Smooth muscle cell (in vitro differentiated cells): ENCODE results near the gene PLXNA2. TPM values are rescaled to one million over a fixed set of nuclear protein-coding genes. Genes with fewer than 3 reads are reported as not detected.

Experiments used
- DNase-seq: peaks from one replicate; lab custom pipeline; 2025; ENCODE audit not compliant: unreplicated experiment; lab: John Stamatoyannopoulos, UW
- H2AFZ ChIP-seq: fragments of 200-600 bp; sonication (generic); 2 replicates; pipeline ENCODE4 v1.6.0; 2016; ENCODE audit warnings: antibody characterized with exemption, low read depth, mild to moderate bottlenecking
- H3F3A ChIP-seq: fragments of 200-600 bp; sonication (generic); 2 replicates; pipeline ENCODE4 v1.6.0; 2017; ENCODE audit warnings: antibody characterized with exemption, low read depth
- H3K27ac ChIP-seq: fragments of 200-600 bp; sonication (generic); 2 replicates; pipeline ENCODE4 v1.5.1; 2016; ENCODE audit warnings: low read depth, mild to moderate bottlenecking
- H3K27me3 ChIP-seq: fragments of 200-600 bp; sonication (generic); 2 replicates; pipeline ENCODE4 v1.6.1; 2016; ENCODE audit warnings: low read depth, mild to moderate bottlenecking
- H3K36me3 ChIP-seq: fragments of 200-600 bp; sonication (generic); 2 replicates; pipeline ENCODE4 v1.5.1; 2016; ENCODE audit warnings: low read depth
- H3K4me1 ChIP-seq: fragments of 200-600 bp; sonication (generic); 2 replicates; pipeline ENCODE4 v1.5.1; 2016; ENCODE audit warnings: low read depth
- H3K4me2 ChIP-seq: fragments of 200-600 bp; sonication (generic); 2 replicates; pipeline ENCODE4 v1.6.0; 2016; ENCODE audit warnings: mild to moderate bottlenecking
- H3K4me3 ChIP-seq: fragments of 200-600 bp; sonication (generic); 2 replicates; pipeline ENCODE4 v1.5.1; 2016; ENCODE audit warnings: mild to moderate bottlenecking
- H3K79me2 ChIP-seq: fragments of 200-600 bp; sonication (generic); 2 replicates; pipeline ENCODE4 v1.6.0; 2016; ENCODE audit warnings: low read depth, mild to moderate bottlenecking
- H3K9ac ChIP-seq: fragments of 200-600 bp; sonication (generic); 2 replicates; pipeline ENCODE4 v1.6.0; 2016; ENCODE audit warnings: low read depth
- H3K9me3 ChIP-seq: fragments of 200-600 bp; sonication (generic); replicated peaks from 2 replicates; pipeline ENCODE4 v1.5.1; 2016; ENCODE audit warnings: low read depth
- H4K20me1 ChIP-seq: fragments of 200-600 bp; sonication (generic); 2 replicates; pipeline ENCODE4 v1.6.0; 2016; ENCODE audit warnings: low read depth
- WGBS: methylation state at CpG from one replicate; pipeline ENCODE4 v1.1.7; 2016; ENCODE audit warnings: low lambda C conversion rate; 5-methylcytosine and 5-hydroxymethylcytosine counted together
- polyA plus RNA-seq: library from polyadenylated mRNA; unstranded; fragments of >200 nt; fragmentation: Nextera tagmentation; extraction: Ambion mirVana; gene quantifications from 2 replicates; pipeline ENCODE4 v1.2.1, GENCODE V29; 2016
- total RNA-seq: library from RNA; depleted of rRNA; stranded (reverse); fragments of >200 nt; gene quantifications from 2 replicates; pipeline ENCODE4 v1.2.3, GENCODE V29; 2014
- TF ChIP-seq, protein P1 (sequence below): fragments of 200-600 bp; sonication (generic); IDR thresholded peaks from 2 replicates; pipeline ENCODE4 v1.5.1; 2017; ENCODE audit warnings: borderline replicate concordance, mild to moderate bottlenecking, antibody characterized with exemption; ENCODE audit not compliant: insufficient read depth, poor library complexity, severe bottlenecking

The PLXNA2 gene
- total and polyA plus RNA-seq, 2 experiments from 2014 or later, result 8.2 to 8.7 TPM

DNA sequence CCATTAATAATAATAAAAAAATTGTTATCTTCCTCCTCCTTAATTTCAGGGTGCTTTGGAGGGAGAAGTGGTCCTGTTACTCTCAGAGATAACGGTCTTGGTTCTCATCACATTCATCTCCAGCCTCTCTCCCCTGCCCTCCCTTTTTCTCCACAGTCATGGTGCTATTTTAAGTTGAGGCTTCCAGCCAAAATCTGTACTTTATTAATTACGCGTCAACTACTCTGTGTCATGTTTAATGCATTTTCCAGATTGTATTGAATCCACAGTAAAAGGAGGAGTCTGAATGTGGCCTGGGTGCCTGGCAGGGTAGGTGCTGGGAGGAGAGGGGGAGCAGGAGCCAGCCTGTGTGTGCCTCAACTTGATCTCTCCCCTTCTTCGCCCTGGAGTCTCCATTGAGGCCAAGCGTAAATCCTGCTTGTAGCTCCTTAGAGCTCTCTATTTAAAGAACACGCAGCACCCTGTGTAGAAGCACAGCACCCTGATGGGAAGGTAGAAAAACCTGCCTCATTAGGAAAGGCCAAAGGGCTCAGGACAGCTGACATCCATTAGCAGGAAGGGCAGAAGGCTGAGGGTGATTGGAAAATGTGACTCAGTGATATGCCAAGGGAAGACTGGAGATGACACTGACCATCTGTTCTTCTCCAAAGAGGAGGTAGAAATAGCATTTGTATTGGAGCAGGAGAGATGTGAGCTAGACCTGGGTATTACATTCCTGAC is 82.4 kb downstream of the PLXNA2 start:
- Histone ChIP-seq H2AFZ (no peak overlapping the region), H3F3A (peaks cover 3% of the 10 kb centered on the region), H3K36me3 (no peaks in the 10 kb centered on the region), H3K4me1 (peaks cover 40% of the 10 kb centered on the region), H3K9me3 (no peaks in the 10 kb centered on the region), H3K27ac (no peak overlapping the region), H3K27me3 (no peaks in the 10 kb centered on the region), H3K79me2 (no peaks in the 10 kb centered on the region), H4K20me1 (peaks cover 23% of the 10 kb centered on the region), H3K4me3 (no peak overlapping the region), H3K4me2 (no peak overlapping the region), H3K9ac (no peak overlapping the region)
- 65% methylated on average over 6 of the region's 6 CpGs for WGBS
- DNase-seq, result no peak
- TF ChIP-seq, protein P1, sequence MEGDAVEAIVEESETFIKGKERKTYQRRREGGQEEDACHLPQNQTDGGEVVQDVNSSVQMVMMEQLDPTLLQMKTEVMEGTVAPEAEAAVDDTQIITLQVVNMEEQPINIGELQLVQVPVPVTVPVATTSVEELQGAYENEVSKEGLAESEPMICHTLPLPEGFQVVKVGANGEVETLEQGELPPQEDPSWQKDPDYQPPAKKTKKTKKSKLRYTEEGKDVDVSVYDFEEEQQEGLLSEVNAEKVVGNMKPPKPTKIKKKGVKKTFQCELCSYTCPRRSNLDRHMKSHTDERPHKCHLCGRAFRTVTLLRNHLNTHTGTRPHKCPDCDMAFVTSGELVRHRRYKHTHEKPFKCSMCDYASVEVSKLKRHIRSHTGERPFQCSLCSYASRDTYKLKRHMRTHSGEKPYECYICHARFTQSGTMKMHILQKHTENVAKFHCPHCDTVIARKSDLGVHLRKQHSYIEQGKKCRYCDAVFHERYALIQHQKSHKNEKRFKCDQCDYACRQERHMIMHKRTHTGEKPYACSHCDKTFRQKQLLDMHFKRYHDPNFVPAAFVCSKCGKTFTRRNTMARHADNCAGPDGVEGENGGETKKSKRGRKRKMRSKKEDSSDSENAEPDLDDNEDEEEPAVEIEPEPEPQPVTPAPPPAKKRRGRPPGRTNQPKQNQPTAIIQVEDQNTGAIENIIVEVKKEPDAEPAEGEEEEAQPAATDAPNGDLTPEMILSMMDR, result no peak

DNA sequence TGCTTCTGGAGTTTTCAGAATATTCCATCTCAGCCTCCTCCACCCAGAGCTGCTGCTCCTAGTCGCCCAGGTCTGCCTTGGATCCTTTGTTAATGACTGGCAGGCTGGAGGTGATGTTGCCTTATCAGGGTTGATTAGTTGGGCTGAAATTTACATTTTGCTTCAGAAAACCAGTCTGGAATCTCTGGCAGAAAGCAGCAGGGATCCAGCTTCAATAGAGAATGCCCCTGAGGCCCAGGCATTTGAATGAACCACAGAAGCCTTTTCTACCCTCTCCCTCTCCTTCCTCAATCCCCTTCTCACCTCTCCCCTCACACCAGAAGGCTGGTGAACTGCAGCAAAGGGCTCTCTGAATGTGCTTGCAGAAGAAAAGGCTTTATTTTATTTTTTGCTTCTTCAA is 83.2 kb downstream of the PLXNA2 start:
- 77% methylated on average over 1 of the region's 1 CpG for WGBS
- H3K4me1 ChIP-seq, result peaks cover 40% of the 10 kb centered on the region

DNA sequence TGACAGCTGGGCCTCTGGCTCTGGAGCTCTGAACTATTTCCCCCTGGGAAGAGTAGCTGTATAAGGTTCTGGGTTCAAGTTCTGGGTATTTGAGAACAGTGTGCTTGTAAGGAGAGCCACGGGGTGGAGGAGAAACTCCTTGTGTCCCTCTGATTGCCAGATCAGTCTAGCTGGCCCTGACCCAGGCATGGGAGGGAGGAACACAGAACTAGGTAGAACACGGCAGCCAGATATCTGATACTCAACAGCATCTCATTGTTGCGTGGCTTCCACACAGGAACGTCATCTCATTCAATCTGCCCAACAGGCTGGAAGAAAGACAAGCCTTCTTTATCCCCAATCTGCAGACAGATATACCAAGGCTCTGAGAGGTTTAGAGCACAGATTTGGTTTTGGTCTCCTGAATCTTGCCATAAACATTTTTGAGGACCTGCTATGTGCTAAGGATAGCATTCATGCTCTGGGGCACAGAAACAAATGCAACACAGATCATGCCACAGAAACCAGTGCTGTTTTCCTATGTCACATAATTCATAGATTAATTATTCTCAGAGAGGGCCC is 83.8 kb downstream of the PLXNA2 start:
- Histone ChIP-seq H3F3A (peaks cover 3% of the 10 kb centered on the region), H2AFZ (no peak overlapping the region), H3K4me3 (no peak overlapping the region), H3K36me3 (no peaks in the 10 kb centered on the region), H3K9me3 (no peaks in the 10 kb centered on the region), H3K79me2 (no peaks in the 10 kb centered on the region), H4K20me1 (peaks cover 16% of the 10 kb centered on the region), H3K4me2 (no peak overlapping the region), H3K9ac (no peak overlapping the region), H3K27me3 (no peaks in the 10 kb centered on the region), H3K27ac (peak overlapping the region; percentile 22), H3K4me1 (peaks cover 42% of the 10 kb centered on the region)
- DNase-seq, result no peak
- TF ChIP-seq, protein P1, result no peak
- 82% methylated on average over 4 of the region's 4 CpGs for WGBS

More for the DNA sequence above, 83.2 kb downstream of the PLXNA2 start:
- Histone ChIP-seq H3K9ac (no peak overlapping the region), H3K4me3 (no peak overlapping the region), H3K4me2 (no peak overlapping the region), H3K27me3 (no peaks in the 10 kb centered on the region), H3K79me2 (no peaks in the 10 kb centered on the region), H4K20me1 (peaks cover 18% of the 10 kb centered on the region), H2AFZ (no peak overlapping the region), H3F3A (peaks cover 3% of the 10 kb centered on the region), H3K36me3 (no peaks in the 10 kb centered on the region), H3K27ac (peak overlapping the region; percentile 9), H3K9me3 (no peaks in the 10 kb centered on the region)
- DNase-seq, result no peak
- TF ChIP-seq, protein P1, result no peak
